Frontal cortex (tissue), 4 donors: ENCODE results near the gene SLC38A9. TPM values are rescaled to one million over a fixed set of nuclear protein-coding genes. Genes with fewer than 3 reads are reported as not detected.

Experiments
- DNase-seq, 2 donors: peaks; one replicate each; pipeline ENCODE4 v3.0.0; 2012; ENCODE audit warnings: low spot score in 2 of 2
- FAIRE-seq: peaks from 2 replicates; lab custom pipeline; 2012; peaks lifted over from hg19 to GRCh38; lab: Jason Lieb, UNC
- total RNA-seq: library from RNA; depleted of rRNA; stranded (reverse); fragments of >200 nt; gene quantifications from one replicate; pipeline ENCODE4 v1.2.3, GENCODE V29; 2014
- donor health status: control.
- donor health status: control.
- donor health status: control.

SLC38A9 gene
- total RNA-seq, 1 donor from 2014 or later = 88.0 TPM

- FAIRE-seq (no peak), DNase-seq (no peak)
Measured at GRCh38 chr5:55667938-55668337, 44.2 kb downstream of the SLC38A9 start.

GRCh38 chr5:55665065-55665464, 47.1 kb downstream of the SLC38A9 start:
- DNase-seq = no peak
- no peak for FAIRE-seq

DNA sequence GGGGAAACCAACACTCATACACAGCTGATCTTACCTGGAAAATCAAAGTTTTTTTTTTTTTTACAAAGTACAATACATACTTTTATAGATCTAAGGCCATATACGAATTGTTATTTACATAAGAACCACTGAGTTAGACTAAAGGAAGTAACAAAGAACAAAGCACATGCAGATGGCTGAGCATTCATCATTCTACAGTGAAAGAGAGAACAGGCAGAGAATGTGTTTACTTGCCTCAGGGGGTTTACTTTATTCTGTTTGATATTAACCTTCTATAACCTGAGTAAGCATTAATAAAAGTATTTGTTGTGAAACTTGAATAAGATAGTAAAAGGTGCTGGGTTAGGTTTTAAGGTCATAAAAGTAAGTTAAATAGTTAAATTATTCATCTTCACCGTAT, 54.7 kb downstream of the SLC38A9 start:
- no peak for DNase-seq
- no peak for FAIRE-seq

DNA sequence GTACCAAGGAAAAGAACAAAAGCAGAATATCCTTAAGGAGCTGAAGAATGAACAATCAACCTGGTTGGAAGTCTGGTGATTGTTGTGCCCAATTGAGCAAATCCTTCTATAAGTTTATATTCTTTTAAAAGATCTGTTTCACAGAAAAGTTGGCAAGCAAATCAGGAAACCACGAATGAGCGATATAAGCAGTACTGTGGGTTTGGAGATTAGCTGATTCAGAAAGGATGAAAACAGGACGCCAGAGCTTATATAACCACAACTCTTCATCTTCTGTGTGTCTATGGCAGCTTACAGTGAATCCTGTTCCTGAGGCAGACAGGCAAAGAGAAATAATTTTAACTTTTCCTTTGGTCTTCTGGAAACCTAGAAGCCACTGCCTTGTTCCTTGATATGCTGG, 61.7 kb downstream of the SLC38A9 start:
- FAIRE-seq (no peak), DNase-seq (no peak)

- FAIRE-seq = no peak
Measured at GRCh38 chr5:55649963-55650362, 62.2 kb downstream of the SLC38A9 start.

GRCh38 chr5:55645304-55645703, 66.8 kb downstream of the SLC38A9 start:
- FAIRE-seq (no peak), DNase-seq (no peak)

More at GRCh38 chr5:55649963-55650362, 62.2 kb downstream of the SLC38A9 start:
- no peak for DNase-seq

- no peak for FAIRE-seq
Measured at GRCh38 chr5:55638455-55638854, 73.7 kb downstream of the SLC38A9 start.

GRCh38 chr5:55638051-55638450, 74.1 kb downstream of the SLC38A9 start:
- DNase-seq (no peak), FAIRE-seq (no peak)

More at GRCh38 chr5:55638455-55638854, 73.7 kb downstream of the SLC38A9 start:
- DNase-seq = no peak

- no peak for FAIRE-seq
- no peak for DNase-seq
Measured at GRCh38 chr5:55636683-55637082, 75.4 kb downstream of the SLC38A9 start.

DNA sequence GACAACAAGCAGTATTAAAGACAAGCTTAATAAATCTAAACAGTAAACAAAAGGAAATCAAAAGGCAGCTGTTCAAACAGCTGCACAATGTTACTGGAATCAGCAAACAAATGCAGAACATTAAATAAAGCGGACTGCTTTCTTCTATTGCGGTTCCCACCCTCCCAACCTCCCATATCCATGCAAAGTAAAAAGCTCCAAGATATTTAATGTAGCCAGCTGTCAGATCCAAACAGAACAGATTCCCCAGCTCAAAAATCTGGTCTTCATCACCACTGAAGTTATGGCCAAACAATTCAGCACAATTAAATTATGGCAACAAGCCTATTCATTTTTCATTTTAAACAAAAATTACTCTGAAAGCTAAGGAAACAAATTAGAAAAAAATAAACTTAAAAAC, 75.9 kb downstream of the SLC38A9 start:
- FAIRE-seq (no peak), DNase-seq (no peak)

GRCh38 chr5:55634866-55635265, 77.3 kb downstream of the SLC38A9 start:
- DNase-seq (no peak), FAIRE-seq (no peak)

- no peak for DNase-seq
- FAIRE-seq = no peak
Measured at GRCh38 chr5:55634209-55634805, 77.8 kb downstream of the SLC38A9 start.

DNA sequence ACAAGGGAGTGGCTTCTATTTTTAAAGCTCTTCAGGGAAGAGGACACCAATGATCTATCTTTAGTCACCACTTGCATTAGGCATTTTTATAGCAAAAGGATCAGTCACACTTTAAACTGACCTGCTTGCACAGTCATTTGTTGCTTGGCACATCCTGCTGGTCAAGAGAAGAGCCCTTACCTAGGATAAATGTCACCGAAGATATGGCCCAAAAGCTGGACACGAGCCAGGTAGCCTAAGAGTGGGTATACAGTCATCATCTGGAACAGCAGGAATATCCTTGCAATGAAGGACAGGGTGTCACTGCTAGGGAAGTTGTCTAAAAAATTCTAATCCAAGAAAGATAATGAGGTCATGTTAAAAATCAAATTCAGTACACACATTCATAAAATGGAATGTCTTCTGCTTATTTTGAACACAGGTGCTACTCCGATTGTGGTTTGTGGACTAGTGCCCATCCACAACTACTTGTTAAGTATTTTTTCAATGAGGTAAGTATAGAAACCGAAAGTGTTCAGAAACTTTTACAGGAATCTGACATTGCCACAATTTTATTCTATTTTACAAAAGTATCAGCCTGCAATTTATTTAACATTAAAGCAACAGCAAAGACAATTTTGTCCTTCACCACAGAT, 78.4 kb downstream of the SLC38A9 start:
- FAIRE-seq (no peak), DNase-seq (no peak)

DNA sequence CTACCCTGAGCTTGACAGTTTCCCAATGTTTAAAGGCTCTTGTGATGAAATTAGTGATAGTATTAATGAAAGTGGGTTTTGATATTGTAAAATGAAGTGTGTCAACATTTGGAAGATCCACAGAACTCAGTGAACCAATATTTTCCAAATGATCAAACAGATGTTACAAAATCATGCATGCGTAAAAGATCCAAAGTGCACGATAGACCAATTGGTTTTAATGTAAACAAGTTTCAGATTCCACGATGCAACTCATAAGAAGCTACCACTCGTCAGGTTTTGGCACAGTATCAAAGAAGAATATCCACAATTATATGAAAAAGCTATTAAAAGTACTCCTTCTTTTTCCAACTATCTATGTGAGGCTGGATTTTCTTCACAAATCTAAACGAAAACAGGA, 82.3 kb downstream of the SLC38A9 start:
- DNase-seq (no peak), FAIRE-seq (no peak)

- FAIRE-seq (no peak), DNase-seq (no peak)
Measured at GRCh38 chr5:55626790-55627189, 85.3 kb downstream of the SLC38A9 start.

GRCh38 chr5:55625913-55626312, 86.2 kb downstream of the SLC38A9 start:
- FAIRE-seq (no peak), DNase-seq (no peak)

- DNase-seq = no peak
- FAIRE-seq = no peak
Measured at GRCh38 chr5:55625589-55625909, 86.6 kb downstream of the SLC38A9 start.

- DNase-seq = no peak
- FAIRE-seq = no peak
Measured at GRCh38 chr5:55624841-55625588, 87.1 kb downstream of the SLC38A9 start.

GRCh38 chr5:55623789-55624188, 88.3 kb downstream of the SLC38A9 start:
- no peak for FAIRE-seq
- no peak for DNase-seq

- FAIRE-seq = no peak
- no peak for DNase-seq
Measured at GRCh38 chr5:55622460-55622859, 89.7 kb downstream of the SLC38A9 start.

DNA sequence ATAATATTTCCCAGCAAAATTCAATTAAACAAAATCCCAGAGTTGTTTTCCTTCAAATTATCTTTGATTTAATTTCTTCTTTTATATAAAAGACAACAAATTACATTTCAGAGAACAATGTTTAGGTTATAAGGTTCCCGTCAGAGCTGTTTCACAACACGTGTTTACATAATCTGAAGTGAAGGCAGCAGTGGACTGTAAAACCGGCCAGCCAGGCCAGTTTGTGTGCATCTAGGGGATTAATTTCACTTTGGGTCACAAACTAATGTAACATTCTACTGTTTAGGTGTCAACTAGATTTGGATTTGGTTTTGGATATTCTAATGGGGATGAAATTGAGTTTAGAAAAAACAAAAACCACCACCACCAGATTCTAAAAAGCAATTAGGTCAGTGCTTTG, 90.9 kb downstream of the SLC38A9 start:
- no peak for FAIRE-seq
- DNase-seq = no peak
